ENCODE data around the gene RAB17. TPM values are rescaled to one million over a fixed set of nuclear protein-coding genes. Genes with fewer than 3 reads are reported as not detected.

The RAB17 gene
- total and polyA plus RNA-seq, 12 donors: 0.37 to 18.7 (median 5.0) TPM

DNA sequence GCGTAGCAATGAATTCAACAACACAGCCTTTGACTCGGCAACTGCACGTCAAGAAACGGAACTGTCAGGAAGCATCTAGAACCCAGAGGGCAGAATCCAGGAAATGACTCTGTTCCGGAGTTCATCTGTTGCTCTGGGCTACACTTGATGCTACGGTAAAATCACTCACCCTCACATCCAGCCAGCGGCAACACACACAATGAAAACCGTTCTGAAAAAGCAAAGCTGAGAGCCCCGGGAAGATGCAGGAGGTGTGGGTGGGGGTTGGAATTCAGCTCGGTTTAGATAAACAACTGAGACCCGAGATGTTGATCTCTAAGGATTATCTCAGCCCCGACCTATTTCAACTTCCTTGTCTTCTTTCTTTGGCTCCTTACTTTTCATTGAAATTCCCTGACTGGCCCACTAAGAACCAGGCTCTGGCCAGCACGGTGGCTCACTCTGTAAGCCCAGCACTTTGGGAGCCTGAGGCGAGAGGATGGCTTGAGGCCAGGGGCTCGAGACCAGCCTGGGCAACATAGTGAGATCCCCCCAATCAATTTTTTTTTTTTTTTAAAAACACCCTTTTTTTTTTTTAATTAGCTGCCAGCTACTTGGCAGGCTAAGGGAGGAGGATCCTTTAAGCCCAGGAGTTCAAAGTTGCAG, 13.3 kb upstream of the RAB17 start:
- 42 to 53% (median 48%) methylated on average over 15 of the region's 15 CpGs for WGBS, 4 donors
- peaks cover 10% of the 10 kb centered on the region in 2 donors for H3K4me1 ChIP-seq (replicated peaks in 1 of 2)
- no peaks in the 10 kb centered on the region for H3K27me3 ChIP-seq
- intact Hi-C loops (cut with DNase I): no loop called here
- no peaks in the 10 kb centered on the region for H3K36me3 ChIP-seq (replicated peaks in 1 of 2)
- H3K9me3 ChIP-seq (replicated peaks in 1 of 3): no peaks in the 10 kb centered on the region
- H3K27ac ChIP-seq: peak overlapping the region in 2 of 5 donors; percentile 64 to 84
- peak in 5 of 7 donors; percentile 43 to 80 (median 51) for DNase-seq
- H3K4me3 ChIP-seq: no peak overlapping the region
- peak in 1 of 2 donors; percentile 13 for TF ChIP-seq POLR2A (IDR thresholded peaks at IDR 0.05)
- TF ChIP-seq, protein P1, sequence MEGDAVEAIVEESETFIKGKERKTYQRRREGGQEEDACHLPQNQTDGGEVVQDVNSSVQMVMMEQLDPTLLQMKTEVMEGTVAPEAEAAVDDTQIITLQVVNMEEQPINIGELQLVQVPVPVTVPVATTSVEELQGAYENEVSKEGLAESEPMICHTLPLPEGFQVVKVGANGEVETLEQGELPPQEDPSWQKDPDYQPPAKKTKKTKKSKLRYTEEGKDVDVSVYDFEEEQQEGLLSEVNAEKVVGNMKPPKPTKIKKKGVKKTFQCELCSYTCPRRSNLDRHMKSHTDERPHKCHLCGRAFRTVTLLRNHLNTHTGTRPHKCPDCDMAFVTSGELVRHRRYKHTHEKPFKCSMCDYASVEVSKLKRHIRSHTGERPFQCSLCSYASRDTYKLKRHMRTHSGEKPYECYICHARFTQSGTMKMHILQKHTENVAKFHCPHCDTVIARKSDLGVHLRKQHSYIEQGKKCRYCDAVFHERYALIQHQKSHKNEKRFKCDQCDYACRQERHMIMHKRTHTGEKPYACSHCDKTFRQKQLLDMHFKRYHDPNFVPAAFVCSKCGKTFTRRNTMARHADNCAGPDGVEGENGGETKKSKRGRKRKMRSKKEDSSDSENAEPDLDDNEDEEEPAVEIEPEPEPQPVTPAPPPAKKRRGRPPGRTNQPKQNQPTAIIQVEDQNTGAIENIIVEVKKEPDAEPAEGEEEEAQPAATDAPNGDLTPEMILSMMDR (IDR thresholded peaks at IDR 0.05): no peak

DNA sequence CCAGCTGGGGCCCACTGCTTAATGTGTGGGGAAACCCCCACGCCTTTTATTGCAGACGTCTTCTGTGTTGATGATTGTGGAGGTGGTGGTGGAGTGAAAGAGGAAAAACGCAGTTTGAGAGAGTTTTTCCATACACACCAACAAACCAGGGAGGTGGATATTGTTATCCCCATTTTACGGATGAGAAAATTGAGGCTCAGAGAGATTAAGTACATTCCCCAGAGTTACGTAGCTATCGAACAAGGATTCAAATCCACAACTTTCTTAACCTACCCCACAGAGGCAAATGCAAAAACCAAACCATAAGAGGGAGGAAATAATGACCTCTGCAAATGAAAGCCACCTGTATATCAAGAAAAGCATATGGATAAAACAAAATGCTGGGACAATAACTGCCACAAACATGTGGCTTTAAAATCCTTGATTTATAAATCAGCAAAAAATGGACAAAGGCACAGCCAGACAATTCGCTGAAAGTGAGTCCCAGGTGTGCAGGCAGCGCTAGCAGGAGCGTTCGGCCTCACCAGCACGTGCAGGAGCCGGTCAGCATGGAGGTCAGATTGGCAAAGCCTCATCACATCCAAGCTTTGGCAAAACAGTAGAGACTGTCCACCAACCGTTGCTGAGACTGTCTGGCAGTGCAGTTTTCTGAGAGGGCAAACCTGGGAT, 12.6 kb upstream of the RAB17 start:
- H3K4me1 ChIP-seq (replicated peaks in 1 of 2): peaks cover 10% of the 10 kb centered on the region in 2 donors
- no peaks in the 10 kb centered on the region for H3K9me3 ChIP-seq (replicated peaks in 1 of 3)
- no peak for DNase-seq
- H3K27me3 ChIP-seq: no peaks in the 10 kb centered on the region
- peak overlapping the region in 2 of 5 donors; percentile 64 to 84 for H3K27ac ChIP-seq
- WGBS, 4 donors: 68 to 82% (median 78%) methylated on average over 13 of the region's 13 CpGs
- intact Hi-C loops (cut with DNase I): no loop called here
- TF ChIP-seq, protein P1 (IDR thresholded peaks at IDR 0.05): no peak
- no peak for TF ChIP-seq POLR2A (IDR thresholded peaks at IDR 0.05)
- no peaks in the 10 kb centered on the region for H3K36me3 ChIP-seq (replicated peaks in 1 of 2)
- no peak overlapping the region for H3K4me3 ChIP-seq

DNA sequence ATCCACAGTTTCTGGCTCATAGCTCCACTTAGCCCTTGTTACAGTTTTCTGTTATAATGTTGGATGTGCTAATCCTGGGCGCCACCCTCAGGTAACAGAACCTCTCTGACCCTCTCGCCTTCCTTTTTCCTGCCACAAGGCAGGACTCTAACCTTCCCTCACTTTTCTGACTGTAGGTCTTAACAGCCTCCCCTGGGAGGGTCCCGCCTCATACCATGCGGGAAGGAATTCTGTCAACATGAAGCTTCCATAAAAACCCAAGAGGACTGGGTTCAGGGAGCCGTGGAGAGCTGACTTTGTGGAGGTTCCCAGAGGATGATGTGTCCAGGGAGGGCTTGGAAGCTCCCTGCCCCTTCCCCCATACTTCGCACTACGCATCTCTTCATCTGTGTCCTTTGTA, 11.9 kb upstream of the RAB17 start:
- TF ChIP-seq POLR2A (IDR thresholded peaks at IDR 0.05): no peak
- Histone ChIP-seq H3K9me3 (replicated peaks in 1 of 3) (no peaks in the 10 kb centered on the region), H3K27ac (no peak overlapping the region)

DNA sequence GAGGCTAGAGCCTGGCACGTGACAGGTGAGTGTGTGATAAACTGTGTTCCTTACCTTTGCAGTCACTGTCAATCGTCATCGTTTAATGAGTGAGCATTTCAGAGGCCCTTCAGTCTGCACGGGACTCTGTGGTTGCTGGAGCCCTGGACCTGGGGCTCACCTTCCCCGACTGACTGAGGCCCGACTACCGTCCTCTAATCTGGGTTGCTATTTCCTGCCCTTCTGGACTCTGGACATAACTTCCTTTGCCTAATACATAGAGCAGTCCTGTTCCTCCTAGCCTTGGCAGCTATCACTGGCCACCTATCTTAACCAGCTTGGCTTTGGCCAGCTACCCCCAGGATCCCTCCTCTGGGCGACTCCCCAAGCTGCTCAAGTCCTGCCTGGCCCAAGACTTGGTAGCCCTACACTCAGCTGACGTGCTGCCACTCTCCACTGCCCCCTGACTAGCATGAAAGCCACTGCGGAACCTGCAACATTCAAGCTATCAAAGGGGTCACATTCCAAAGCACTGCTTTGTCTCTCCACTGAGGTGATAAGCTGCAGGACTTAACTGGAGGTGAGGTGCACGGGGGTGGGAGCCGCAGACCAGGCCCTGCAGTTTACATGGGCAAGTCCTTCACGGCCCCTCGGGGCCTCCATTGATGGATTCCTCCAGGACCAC, 11.1 kb upstream of the RAB17 start:
- no peaks in the 10 kb centered on the region for H3K27me3 ChIP-seq
- intact Hi-C loops (cut with DNase I): no loop called here
- H3K4me1 ChIP-seq (replicated peaks in 1 of 2): peaks cover 10% of the 10 kb centered on the region in 2 donors
- WGBS, 4 donors: 90 to 93% (median 93%) methylated on average over 12 to 14 of the region's 14 CpGs
- no peaks in the 10 kb centered on the region for H3K36me3 ChIP-seq (replicated peaks in 1 of 2)
- TF ChIP-seq, protein P1 (IDR thresholded peaks at IDR 0.05): no peak
- no peak for TF ChIP-seq POLR2A (IDR thresholded peaks at IDR 0.05)
- no peak for DNase-seq
- H3K9me3 ChIP-seq (replicated peaks in 1 of 3): no peaks in the 10 kb centered on the region
- H3K27ac ChIP-seq: no peak overlapping the region
- H3K4me3 ChIP-seq: no peak overlapping the region

More for the DNA sequence above, 11.9 kb upstream of the RAB17 start:
- no peak for DNase-seq
- 93 to 95% (median 93%) methylated on average over 7 of the region's 7 CpGs for WGBS, 4 donors
- no peak overlapping the region for H3K4me3 ChIP-seq
- no peaks in the 10 kb centered on the region for H3K27me3 ChIP-seq
- peaks cover 10% of the 10 kb centered on the region in 2 donors for H3K4me1 ChIP-seq (replicated peaks in 1 of 2)
- no peaks in the 10 kb centered on the region for H3K36me3 ChIP-seq (replicated peaks in 1 of 2)
- intact Hi-C loops (cut with DNase I): no loop called here

Measured in adrenal gland (tissue), 12 donors.